Dermis blood vessel endothelial cell (primary cell): ENCODE data around the gene MAP1LC3B2. TPM values are rescaled to one million over a fixed set of nuclear protein-coding genes. Genes with fewer than 3 reads are reported as not detected.

Experiments
- DNase-seq: peaks from one replicate; pipeline ENCODE4 v3.0.0; 2010
- total RNA-seq: library from RNA; depleted of rRNA; stranded (reverse); fragments of >200 nt; gene quantifications from 2 replicates; pipeline ENCODE4 v1.2.3, GENCODE V29; 2014

The MAP1LC3B2 gene
- total RNA-seq, 1 donor from 2014 or later, result not detected

- DNase-seq, result peak; percentile 85
These were observed 57.5 kb downstream of the MAP1LC3B2 start for GRCh38 chr12:116616536-116617248.

- DNase-seq, result no peak
These were observed 60.1 kb downstream of the MAP1LC3B2 start for GRCh38 chr12:116619246-116619645.

DNA sequence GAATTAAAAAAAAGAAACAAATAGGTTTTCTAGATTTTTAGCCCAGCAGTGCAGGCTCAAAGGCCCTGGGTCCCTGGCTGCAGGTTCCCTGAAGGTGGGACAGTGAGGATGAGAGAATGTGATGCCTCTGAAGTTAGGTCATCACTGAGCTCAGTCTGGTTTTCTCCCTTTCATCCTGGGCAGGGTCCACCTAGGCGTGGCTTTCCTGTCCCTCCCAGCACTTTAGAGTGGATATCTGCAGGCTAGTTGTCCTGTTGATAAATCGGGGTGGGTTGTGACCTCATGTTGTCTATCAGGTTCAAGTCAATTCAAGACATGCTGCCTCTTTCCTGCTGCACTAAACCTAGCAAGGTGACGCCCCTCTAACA is 60.9 kb downstream of the MAP1LC3B2 start:
- DNase-seq, result no peak

DNA sequence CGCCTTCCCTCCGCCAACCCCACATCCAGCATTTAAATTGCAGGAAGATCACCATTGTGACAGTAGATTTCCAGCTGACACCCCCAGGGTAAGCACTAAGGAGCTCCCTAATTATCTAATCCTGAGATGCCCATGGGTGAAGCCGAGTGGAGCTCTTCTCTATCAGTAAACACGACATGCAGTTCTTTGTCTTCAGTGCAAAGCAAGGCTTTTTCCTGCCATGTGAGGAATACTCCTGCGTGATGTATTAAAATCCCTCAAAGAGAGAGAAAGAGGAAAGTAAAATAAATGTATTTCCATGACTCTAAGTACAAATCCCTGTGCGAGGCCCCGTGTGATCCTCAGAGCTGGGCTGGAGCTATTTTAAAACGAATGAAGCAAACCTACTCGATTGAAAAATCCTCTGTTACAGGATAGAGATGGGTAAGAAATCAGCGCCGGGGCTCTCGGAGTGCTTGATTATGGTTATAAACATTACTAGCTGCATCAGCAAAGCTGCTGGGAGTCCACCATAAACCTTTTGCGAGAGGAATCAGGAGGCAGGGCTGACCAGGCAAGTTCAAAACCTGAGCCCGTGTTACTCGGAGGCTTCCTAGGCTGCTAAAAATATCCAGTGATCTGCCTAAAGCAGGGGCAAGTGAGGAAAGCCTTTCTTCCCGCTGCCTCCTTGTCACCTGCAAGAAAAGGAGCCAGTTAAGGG is 61.5 kb downstream of the MAP1LC3B2 start:
- DNase-seq, result no peak

DNA sequence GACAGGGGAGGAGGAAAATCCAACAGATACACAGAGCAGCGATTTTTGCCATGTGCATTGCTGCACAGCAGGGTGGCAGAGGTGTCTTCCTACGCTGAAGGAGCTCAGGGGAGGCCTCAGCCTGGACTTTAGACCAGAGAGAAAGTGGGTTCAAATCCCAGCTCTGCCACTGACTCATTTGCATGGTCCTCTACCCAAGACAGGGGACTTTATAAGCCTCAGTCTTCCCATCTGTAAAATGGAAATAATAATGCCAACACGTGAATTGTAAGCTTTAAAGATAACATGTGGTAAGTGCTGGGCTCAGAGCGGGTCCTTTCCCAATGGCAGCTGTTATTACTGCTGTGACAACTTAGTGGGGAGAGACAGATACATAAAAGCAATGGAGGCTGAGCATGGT is 62.0 kb downstream of the MAP1LC3B2 start:
- no peak for DNase-seq

GRCh38 chr12:116624516-116624915 is 65.3 kb downstream of the MAP1LC3B2 start:
- DNase-seq, result no peak

- no peak for DNase-seq
These were observed 67.0 kb downstream of the MAP1LC3B2 start for GRCh38 chr12:116626153-116626552.

Other genes with a start within 250 kb of the MAP1LC3B2 start
- gene SPRING1, start 178.7 kb downstream of the MAP1LC3B2 start, total RNA-seq, result 44.4 and 54.6 TPM in 2 replicates
- gene RNFT2, start 178.9 kb downstream of the MAP1LC3B2 start, total RNA-seq, result 2.2 and 2.9 TPM in 2 replicates